C4-2B (cell line): ENCODE results near the gene OSBPL3.

Experiments used
- H3K27ac ChIP-seq: fragments of 450-650 bp; 2 replicates; pipeline ENCODE4 v1.5.1; 2017
- ZFX ChIP-seq: fragments of 450-650 bp; IDR thresholded peaks from 2 replicates; pipeline ENCODE4 v1.6.1; 2017
- TF ChIP-seq, protein P1 (sequence below): fragments of 450-650 bp; conservative IDR thresholded peaks from 2 replicates; pipeline ENCODE4 v1.5.1; 2017; ENCODE audit warnings: mild to moderate bottlenecking

OSBPL3 gene

DNA sequence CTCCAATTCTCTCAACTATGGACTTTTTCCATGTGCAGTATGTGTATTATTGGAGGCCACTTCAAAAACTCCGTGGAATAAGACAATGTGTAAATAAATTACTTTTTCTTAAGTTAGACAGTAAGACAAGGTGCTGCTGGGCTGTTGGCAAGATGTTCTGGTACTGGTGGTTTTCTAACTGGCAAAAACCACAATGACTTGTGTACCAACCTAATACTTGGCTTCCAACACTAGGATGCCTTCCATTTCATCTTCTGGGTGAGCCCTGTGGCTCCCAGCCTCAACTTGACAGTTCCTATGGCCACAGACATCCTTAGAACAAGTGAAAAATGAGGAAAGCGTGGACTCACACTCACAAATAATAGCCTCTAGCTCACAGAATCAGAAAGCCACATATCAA is 77.0 kb downstream of the OSBPL3 start:
- no peak for TF ChIP-seq ZFX
- H3K27ac ChIP-seq, result no peak overlapping the region

DNA sequence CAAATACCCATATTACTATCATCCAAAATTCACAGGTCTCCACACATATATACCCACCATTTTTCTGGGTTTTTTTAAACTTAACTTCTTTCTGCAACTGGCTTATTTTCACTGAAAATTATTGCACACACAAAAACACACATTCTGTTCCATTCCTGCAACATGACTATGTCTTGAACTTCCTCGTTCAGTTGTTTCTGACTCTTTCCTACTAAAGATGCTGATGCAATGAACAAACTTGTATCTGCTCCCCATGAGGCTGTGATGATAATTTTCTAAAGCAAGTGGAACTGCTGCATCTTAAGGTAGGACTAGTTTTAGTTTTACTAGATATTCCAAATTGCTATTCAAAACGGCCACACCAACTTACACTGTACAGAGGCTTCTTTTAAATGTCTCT is 77.7 kb downstream of the OSBPL3 start:
- no peak for TF ChIP-seq ZFX
- TF ChIP-seq, protein P1, sequence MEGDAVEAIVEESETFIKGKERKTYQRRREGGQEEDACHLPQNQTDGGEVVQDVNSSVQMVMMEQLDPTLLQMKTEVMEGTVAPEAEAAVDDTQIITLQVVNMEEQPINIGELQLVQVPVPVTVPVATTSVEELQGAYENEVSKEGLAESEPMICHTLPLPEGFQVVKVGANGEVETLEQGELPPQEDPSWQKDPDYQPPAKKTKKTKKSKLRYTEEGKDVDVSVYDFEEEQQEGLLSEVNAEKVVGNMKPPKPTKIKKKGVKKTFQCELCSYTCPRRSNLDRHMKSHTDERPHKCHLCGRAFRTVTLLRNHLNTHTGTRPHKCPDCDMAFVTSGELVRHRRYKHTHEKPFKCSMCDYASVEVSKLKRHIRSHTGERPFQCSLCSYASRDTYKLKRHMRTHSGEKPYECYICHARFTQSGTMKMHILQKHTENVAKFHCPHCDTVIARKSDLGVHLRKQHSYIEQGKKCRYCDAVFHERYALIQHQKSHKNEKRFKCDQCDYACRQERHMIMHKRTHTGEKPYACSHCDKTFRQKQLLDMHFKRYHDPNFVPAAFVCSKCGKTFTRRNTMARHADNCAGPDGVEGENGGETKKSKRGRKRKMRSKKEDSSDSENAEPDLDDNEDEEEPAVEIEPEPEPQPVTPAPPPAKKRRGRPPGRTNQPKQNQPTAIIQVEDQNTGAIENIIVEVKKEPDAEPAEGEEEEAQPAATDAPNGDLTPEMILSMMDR, result no peak
- no peak overlapping the region for H3K27ac ChIP-seq

DNA sequence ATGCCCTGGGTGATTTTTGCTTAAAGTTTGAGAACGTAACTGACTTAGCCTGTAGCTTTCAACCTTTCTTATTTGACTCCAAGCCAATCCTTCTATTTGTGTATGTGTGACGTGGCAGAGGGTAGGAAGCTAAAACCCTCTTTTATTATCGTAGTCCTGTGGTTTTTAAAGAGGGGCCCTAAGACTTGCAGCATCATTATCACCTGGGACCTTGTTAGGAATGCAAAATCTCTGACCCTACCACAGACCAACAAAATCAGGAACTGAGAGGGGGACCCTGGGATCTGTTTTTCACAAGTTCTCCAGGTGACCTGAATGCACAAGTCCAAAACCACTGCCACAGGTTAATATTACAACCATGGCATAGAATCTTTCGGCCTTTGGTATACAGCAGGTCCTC is 80.1 kb downstream of the OSBPL3 start:
- TF ChIP-seq, protein P1, result no peak
- no peak for TF ChIP-seq ZFX
- no peak overlapping the region for H3K27ac ChIP-seq

DNA sequence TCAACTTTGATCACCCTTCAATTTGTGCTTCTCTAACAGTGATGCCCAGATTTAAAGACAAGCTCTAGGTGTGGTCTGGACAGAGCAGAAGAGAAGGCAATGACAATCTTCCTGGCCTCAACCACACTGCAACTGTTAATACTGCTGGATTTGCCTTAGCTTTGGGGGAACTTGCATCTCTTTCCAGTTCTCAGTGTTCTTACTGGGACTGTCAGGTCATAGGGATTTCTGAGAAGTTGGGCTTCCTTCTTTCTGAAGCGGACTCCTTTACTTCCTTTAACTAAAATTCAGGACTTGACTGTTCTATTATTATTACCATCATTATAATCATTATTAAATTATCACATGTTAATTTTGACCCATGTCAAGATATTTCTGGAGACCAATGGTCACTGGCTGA is 80.8 kb downstream of the OSBPL3 start:
- TF ChIP-seq, protein P1, result no peak
- TF ChIP-seq ZFX, result no peak
- no peak overlapping the region for H3K27ac ChIP-seq

DNA sequence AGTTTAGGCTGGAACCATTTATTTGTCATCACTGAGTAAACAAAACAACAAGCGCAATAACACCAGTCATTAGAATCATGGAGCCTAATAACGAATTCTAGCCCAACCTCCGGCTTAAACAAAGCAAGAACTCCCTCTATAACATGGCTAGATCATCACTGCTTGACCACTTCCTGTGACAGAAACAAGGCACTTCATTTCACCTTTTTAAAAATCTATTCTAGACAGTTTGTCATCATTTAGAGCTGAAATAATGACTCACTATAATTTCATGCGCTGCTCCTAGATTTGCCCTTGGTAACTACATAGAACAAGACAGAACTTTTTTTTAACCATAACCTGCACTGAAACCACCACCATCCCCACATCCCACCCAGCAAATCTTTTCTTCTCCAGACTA is 81.3 kb downstream of the OSBPL3 start:
- no peak for TF ChIP-seq ZFX
- TF ChIP-seq, protein P1, result no peak
- H3K27ac ChIP-seq, result no peak overlapping the region

DNA sequence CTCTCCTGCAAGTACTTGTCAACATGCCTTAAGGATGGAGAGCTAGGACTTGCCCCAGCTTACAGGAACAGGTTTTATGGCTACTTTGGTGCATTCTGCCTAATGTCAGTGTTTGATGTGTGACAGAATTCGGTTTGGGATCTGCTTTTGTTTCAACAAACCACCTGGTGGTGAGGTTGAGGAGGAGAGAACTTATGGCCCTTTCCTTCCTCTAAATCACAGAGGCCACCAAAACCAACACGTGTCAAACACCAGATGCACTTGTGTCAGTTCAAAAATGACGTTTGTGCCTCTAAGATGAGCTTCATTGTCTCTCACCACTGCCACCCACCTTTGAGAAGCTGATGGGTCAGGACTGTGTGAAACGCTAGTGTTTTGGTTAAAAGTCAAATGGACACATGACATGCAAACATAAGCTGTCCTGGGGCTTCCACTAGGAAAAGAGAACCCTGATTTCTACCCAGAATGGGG is 83.9 kb downstream of the OSBPL3 start:
- TF ChIP-seq ZFX, result no peak
- TF ChIP-seq, protein P1, result no peak
- H3K27ac ChIP-seq, result no peak overlapping the region

DNA sequence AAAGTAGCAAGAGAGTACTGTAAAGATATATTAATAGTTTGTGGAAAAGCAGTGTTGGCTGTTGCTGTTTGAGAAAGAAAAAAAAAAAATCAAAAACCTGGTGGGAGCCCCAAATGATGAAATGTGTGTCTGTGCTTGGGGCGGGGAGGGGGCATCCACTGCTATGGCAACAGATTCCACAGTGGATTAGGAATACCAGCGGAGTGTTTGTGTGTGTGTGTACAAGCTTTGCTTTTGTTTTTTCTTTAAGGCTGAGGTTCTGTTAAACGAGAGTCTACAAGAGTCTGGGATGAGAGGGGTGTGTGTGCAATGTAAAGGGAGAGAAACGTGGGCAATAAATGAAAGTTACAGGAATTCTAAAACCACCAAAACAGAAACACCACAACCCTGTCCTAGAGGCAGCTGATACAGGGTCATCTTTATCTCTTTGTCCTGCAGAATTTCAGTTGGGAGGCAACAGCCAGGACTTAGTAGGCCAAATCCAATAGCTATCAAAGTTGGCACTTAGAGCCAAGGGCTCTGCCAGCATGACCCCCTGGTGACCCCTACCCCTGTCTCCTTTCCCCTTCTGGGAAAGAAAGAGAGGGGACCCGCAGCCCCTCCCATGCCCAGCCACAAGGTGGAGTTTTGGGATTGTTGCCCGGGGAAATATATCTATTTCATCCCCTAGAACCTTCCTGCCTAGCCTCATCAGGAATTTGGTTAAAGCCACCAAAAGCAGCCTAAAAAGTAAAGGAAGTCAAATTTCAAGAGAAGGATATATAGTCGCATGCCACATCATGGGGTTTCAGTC is 85.4 kb downstream of the OSBPL3 start:
- no peak for TF ChIP-seq ZFX
- TF ChIP-seq, protein P1, result peak; percentile 28
- H3K27ac ChIP-seq, result no peak overlapping the region

DNA sequence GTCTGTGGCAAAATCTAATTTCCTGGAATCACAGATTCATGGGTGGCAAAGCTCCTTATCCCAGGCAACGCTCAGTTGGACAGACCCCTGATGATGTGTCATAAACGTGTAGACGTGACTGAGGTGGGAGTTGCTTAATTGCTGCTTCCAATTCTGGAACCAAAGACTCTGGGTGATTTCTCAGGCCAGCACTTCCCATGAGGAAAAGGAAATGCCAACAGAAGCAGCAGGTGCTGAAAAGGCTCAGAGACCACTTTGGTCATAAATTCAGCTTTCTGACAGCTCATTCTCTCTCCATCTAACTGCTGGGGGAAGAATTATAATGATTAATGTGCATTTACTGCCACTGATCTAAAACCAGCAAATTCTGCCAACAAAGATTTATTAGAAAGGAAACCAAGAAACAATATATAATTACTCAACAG is 88.7 kb downstream of the OSBPL3 start:
- TF ChIP-seq ZFX, result no peak
- TF ChIP-seq, protein P1, result no peak
- H3K27ac ChIP-seq, result no peak overlapping the region
